Measurements from ENCODE around the gene TENM4. TPM values are rescaled to one million over a fixed set of nuclear protein-coding genes. Genes with fewer than 3 reads are reported as not detected.

Gene TENM4
- polyA plus RNA-seq, 3 donors = 0.31 to 1.7 TPM; not detected in 1

DNA sequence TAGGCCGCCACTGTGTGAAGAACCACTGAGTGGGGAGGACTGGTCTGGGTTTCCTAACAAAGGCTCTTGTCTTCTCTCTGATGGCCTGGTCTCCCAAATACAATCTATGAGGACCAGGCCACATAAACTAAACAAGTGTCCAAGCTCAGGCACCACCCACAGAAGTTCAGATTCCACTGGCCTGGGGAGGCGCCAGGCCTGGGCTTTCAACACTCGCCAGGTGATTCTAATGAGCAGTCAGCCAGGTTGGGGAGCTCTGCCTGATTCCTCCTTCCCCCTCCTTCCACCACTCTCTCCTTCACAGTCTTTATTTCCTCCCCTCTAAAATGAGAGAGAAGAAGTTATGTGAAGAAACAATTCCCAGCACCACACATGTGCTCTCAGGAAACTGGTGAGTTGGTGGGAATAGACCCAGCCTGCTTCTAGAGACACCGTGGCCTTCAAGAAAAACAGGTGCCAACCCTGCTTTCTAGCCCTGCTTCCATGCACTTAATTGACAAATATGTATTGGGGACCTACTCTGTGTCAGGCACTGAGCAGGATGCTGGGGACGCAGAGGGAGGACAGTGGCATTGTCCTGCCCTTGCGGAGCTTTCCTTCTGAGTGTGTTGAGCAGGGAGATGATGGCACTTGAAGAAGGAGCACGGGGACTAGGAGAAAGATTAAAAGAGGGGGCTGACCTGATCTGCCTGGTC is 242.5 kb downstream of the TENM4 start:
- no peak overlapping the region for H3K4me3 Mint-ChIP-seq
- H3K4me2 ChIP-seq (replicated peaks; ENCODE audit: extremely low read depth, low read length, poor library complexity, severe bottlenecking) = no peak overlapping the region
- no peak for DNase-seq
- no peak overlapping the region for H3K27ac ChIP-seq (ENCODE audit: low read depth in 1 of 2, low read length in 2 of 2)
- H3K27me3 ChIP-seq (ENCODE audit: control insufficient read depth in 2 of 2, insufficient read depth in 2 of 2, low read length in 2 of 2) = no peaks in the 10 kb centered on the region
- 88% methylated on average over 4 of the region's 7 CpGs for WGBS (ENCODE audit: insufficient coverage)
- H4K20me1 ChIP-seq (ENCODE audit: insufficient read depth, low read length) = no peaks in the 10 kb centered on the region
- TF ChIP-seq, protein P1, sequence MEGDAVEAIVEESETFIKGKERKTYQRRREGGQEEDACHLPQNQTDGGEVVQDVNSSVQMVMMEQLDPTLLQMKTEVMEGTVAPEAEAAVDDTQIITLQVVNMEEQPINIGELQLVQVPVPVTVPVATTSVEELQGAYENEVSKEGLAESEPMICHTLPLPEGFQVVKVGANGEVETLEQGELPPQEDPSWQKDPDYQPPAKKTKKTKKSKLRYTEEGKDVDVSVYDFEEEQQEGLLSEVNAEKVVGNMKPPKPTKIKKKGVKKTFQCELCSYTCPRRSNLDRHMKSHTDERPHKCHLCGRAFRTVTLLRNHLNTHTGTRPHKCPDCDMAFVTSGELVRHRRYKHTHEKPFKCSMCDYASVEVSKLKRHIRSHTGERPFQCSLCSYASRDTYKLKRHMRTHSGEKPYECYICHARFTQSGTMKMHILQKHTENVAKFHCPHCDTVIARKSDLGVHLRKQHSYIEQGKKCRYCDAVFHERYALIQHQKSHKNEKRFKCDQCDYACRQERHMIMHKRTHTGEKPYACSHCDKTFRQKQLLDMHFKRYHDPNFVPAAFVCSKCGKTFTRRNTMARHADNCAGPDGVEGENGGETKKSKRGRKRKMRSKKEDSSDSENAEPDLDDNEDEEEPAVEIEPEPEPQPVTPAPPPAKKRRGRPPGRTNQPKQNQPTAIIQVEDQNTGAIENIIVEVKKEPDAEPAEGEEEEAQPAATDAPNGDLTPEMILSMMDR (IDR thresholded peaks at IDR 0.05) = no peak
- H3K27me3 Mint-ChIP-seq (ENCODE audit: low read depth in 3 of 3) = peaks cover 3 to 17% (median 7%) of the 10 kb centered on the region in 3 donors
- H3K27ac Mint-ChIP-seq = no peak overlapping the region
- H3K9me3 ChIP-seq (replicated peaks in 1 of 2; ENCODE audit: control insufficient read depth in 1 of 2, insufficient read depth in 1 of 2, low read length in 2 of 2) = no peaks in the 10 kb centered on the region
- H3K9me3 Mint-ChIP-seq = peaks cover 0 to 11% (median 0%) of the 10 kb centered on the region in 7 donors
- no peaks in the 10 kb centered on the region for H3K79me2 ChIP-seq (ENCODE audit: insufficient read depth, low read length)
- H3K4me1 ChIP-seq (ENCODE audit: control insufficient read depth in 1 of 2, insufficient read depth in 2 of 2, low read length in 2 of 2) = no peaks in the 10 kb centered on the region
- no peaks in the 10 kb centered on the region for H3K4me1 Mint-ChIP-seq
- no peak overlapping the region for H3K9ac ChIP-seq (ENCODE audit: insufficient read depth, low read length, poor library complexity, severe bottlenecking)
- H3K36me3 Mint-ChIP-seq = no peaks in the 10 kb centered on the region
- no peaks in the 10 kb centered on the region for H3K36me3 ChIP-seq (replicated peaks in 1 of 2; ENCODE audit: control insufficient read depth in 1 of 2, insufficient read depth in 2 of 2, low read length in 2 of 2)
- H2AFZ ChIP-seq (ENCODE audit: insufficient read depth, low read depth, low read length, poor library complexity, severe bottlenecking) = no peak overlapping the region
- no peak overlapping the region for H3K4me3 ChIP-seq (replicated peaks in 1 of 3; ENCODE audit: low read depth in 2 of 3, low read length in 3 of 3)
- intact Hi-C loops (cut with micrococcal nuclease) = no loop called here

DNA sequence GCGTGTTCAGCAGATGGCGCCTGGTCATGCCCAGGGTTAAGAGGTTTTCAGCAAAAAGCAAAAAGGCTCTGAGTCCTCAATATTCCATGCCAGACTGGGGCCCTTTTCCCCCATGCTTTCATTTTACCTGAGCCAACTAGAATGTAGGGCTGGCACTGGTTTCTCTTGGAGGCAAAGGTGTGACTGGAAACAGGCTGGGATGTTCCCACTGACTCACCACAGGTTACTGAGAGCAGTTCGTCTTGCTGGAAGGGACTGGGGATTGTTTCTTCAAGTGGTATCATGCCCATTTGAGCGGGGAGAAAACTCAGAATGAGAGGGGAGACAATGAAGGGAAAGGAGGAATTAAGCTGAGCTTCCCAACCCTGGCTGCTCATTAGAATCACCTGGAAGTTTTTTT is 243.9 kb downstream of the TENM4 start:
- no peak for DNase-seq
- Mint-ChIP-seq H3K27me3 (ENCODE audit: low read depth in 3 of 3) (peaks cover 3 to 11% (median 5%) of the 10 kb centered on the region in 3 donors), H3K4me3 (no peak overlapping the region), H3K4me1 (no peaks in the 10 kb centered on the region), H3K27ac (no peak overlapping the region), H3K9me3 (peaks cover 0 to 13% (median 3%) of the 10 kb centered on the region in 7 donors), H3K36me3 (no peaks in the 10 kb centered on the region)
- Histone ChIP-seq H3K4me1 (ENCODE audit: control insufficient read depth in 1 of 2, insufficient read depth in 2 of 2, low read length in 2 of 2) (no peaks in the 10 kb centered on the region), H3K27me3 (ENCODE audit: control insufficient read depth in 2 of 2, insufficient read depth in 2 of 2, low read length in 2 of 2) (no peaks in the 10 kb centered on the region), H3K4me2 (replicated peaks; ENCODE audit: extremely low read depth, low read length, poor library complexity, severe bottlenecking) (no peak overlapping the region), H3K9ac (ENCODE audit: insufficient read depth, low read length, poor library complexity, severe bottlenecking) (no peak overlapping the region), H2AFZ (ENCODE audit: insufficient read depth, low read depth, low read length, poor library complexity, severe bottlenecking) (no peak overlapping the region), H4K20me1 (ENCODE audit: insufficient read depth, low read length) (no peaks in the 10 kb centered on the region), H3K27ac (ENCODE audit: low read depth in 1 of 2, low read length in 2 of 2) (no peak overlapping the region), H3K79me2 (ENCODE audit: insufficient read depth, low read length) (no peaks in the 10 kb centered on the region), H3K36me3 (replicated peaks in 1 of 2; ENCODE audit: control insufficient read depth in 1 of 2, insufficient read depth in 2 of 2, low read length in 2 of 2) (no peaks in the 10 kb centered on the region), H3K4me3 (replicated peaks in 1 of 3; ENCODE audit: low read depth in 2 of 3, low read length in 3 of 3) (no peak overlapping the region), H3K9me3 (replicated peaks in 1 of 2; ENCODE audit: control insufficient read depth in 1 of 2, insufficient read depth in 1 of 2, low read length in 2 of 2) (no peaks in the 10 kb centered on the region)
- TF ChIP-seq, protein P1 (IDR thresholded peaks at IDR 0.05) = no peak
- intact Hi-C loops (cut with micrococcal nuclease) = no loop called here
- WGBS (ENCODE audit: insufficient coverage) = 90% methylated on average over 3 of the region's 4 CpGs

Measured in CD14-positive monocyte (primary cell).